Measurements from ENCODE around the gene MRPL9.

DNA sequence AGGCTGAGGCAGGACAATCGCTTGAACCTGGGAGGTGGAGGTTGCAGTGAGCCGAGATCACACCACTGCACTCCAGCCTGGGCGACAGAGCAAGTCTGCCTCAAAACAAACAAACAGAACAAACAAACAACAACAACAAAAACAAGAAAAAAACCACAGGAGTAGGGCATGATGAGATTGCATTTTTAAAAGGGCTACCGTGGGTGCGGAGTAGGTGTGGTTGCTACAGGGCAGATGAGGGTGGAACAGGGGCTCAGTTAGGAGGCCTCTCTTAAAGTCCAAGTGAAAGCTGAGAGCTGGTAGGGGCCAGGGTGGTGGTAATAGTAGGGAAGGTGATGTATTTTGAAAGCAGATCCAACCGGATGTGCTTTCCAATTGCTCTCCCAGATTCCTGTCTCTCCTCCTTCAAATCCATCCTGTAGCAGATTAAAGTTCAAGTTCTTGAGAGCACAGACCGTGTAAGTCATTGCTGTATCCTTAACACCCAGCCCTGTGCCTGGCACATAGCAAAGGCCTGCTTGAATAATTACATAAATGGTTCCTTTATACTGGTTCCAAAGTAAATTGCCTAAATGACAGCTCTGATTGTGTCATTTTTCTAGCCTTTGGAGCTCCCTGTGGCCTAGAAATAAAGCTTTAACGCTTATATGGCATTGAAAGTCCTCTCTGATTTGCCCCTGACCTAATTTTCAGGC, 46.1 kb upstream of the MRPL9 start:
- no peak for TF ChIP-seq CTCF (IDR thresholded peaks at IDR 0.05)
- no peak for TF ChIP-seq POLR2A (IDR thresholded peaks at IDR 0.05)
